Esophagus squamous epithelium (tissue), 5 donors: Measurements from ENCODE around the gene RAB15. TPM values are rescaled to one million over a fixed set of nuclear protein-coding genes. Genes with fewer than 3 reads are reported as not detected.

ENCODE experiments used
- DNase-seq: peaks from one replicate; lab custom pipeline; 2025; lab: John Stamatoyannopoulos, UW
- H3K27ac ChIP-seq, 4 donors: fragments of 200-600 bp; sonication (generic); one replicate each; pipeline ENCODE4 v1.5.1; 2016 to 2019; ENCODE audit warnings: mild to moderate bottlenecking in 1 of 4
- H3K27me3 ChIP-seq, 4 donors: fragments of 200-600 bp; sonication (generic); 1 replicate in 3 of 4; 2 replicates in 1 of 4; pipeline versions ENCODE4 v1.5.1 to v1.6.0; 2017 to 2021; ENCODE audit warnings: antibody characterized with exemption in 1 of 4
- H3K36me3 ChIP-seq, 3 donors: fragments of 200-600 bp; sonication (generic); one replicate each; pipeline ENCODE4 v1.5.1; 2016 to 2019
- H3K4me1 ChIP-seq, 3 donors: fragments of 200-600 bp; sonication (generic); one replicate each; pipeline ENCODE4 v1.5.1; 2017 to 2019
- H3K4me3 ChIP-seq, 4 donors: fragments of 200-600 bp; sonication (generic); 1 replicate in 3 of 4; 2 replicates in 1 of 4; pipeline ENCODE4 v1.5.1; 2016 to 2019; ENCODE audit warnings: mild to moderate bottlenecking in 2 of 4, moderate library complexity in 1 of 4
- H3K9me3 ChIP-seq, 3 donors: fragments of 200-600 bp; sonication (generic); one replicate each; pipeline ENCODE4 v1.5.1; 2016 to 2019
- CTCF ChIP-seq, 6 experiments: fragments of 450-650 bp in 4 of 6; fragments of 200-600 bp in 2 of 6; sonication (generic) in 2 of 6; IDR thresholded peaks; one replicate each; pipeline ENCODE4 v1.5.1; 2016 to 2019; ENCODE audit warnings: antibody characterized with exemption in 6 of 6, mild to moderate bottlenecking in 4 of 6, moderate library complexity in 4 of 6
- POLR2A ChIP-seq, 4 donors: fragments of 450-650 bp; IDR thresholded peaks; one replicate each; pipeline ENCODE4 v1.6.1; 2017; ENCODE audit warnings: antibody characterized with exemption in 4 of 4, mild to moderate bottlenecking in 4 of 4, moderate library complexity in 3 of 4
- WGBS, 2 donors: methylation state at CpG; one replicate each; pipeline ENCODE4 v1.1.5; 2018; 5-methylcytosine and 5-hydroxymethylcytosine counted together
- intact Hi-C: fragments of 100-400 bp; cut with DNase I; formaldehyde crosslinking; loops from one replicate; pipeline ENCODE4 v1.15.0; 2022
- total RNA-seq, 4 donors: library from RNA; depleted of rRNA; stranded (reverse); fragments of >200 nt; gene quantifications; one replicate each; pipeline ENCODE4 v1.1.0, GENCODE V29; 2016
- donor health status: DM: yes; HTN: yes; CAD: no.

Gene RAB15
- total RNA-seq, 4 donors from 2014 or later = 2.5 to 7.0 (median 5.2) TPM

DNA sequence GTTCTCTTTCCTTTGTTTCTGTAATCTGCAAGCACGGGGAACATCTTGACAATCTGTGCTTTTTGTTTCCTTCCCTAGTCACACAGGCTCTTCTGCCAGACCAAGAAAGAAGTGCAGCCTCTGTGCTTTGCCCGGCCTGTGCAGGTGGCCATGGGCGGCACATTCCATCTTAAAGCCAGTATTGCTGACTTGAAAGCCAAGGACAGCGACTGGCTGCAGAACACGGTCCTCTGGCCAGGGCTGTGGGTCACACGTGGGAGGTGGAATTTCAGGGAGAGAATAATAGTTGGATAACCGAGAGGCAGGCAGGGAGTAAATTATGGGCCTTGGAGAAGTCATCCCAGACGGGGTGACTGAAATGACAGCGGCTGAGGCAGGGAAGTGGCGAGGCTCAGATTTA, 39.4 kb upstream of the RAB15 start:
- Histone ChIP-seq H3K27ac (no peak overlapping the region), H3K27me3 (no peaks in the 10 kb centered on the region), H3K9me3 (no peaks in the 10 kb centered on the region), H3K36me3 (peaks cover 0 to 88% (median 0%) of the 10 kb centered on the region in 3 donors), H3K4me3 (no peak overlapping the region), H3K4me1 (peaks cover 0 to under 1% (median 0%) of the 10 kb centered on the region in 3 donors)
- DNase-seq = no peak
- intact Hi-C loops = no loop called here
- 83 to 92% methylated on average over 7 to 10 of the region's 10 CpGs for WGBS, 2 donors
- TF ChIP-seq POLR2A (IDR thresholded peaks at IDR 0.05) (no peak), CTCF (IDR thresholded peaks at IDR 0.05) (no peak)

DNA sequence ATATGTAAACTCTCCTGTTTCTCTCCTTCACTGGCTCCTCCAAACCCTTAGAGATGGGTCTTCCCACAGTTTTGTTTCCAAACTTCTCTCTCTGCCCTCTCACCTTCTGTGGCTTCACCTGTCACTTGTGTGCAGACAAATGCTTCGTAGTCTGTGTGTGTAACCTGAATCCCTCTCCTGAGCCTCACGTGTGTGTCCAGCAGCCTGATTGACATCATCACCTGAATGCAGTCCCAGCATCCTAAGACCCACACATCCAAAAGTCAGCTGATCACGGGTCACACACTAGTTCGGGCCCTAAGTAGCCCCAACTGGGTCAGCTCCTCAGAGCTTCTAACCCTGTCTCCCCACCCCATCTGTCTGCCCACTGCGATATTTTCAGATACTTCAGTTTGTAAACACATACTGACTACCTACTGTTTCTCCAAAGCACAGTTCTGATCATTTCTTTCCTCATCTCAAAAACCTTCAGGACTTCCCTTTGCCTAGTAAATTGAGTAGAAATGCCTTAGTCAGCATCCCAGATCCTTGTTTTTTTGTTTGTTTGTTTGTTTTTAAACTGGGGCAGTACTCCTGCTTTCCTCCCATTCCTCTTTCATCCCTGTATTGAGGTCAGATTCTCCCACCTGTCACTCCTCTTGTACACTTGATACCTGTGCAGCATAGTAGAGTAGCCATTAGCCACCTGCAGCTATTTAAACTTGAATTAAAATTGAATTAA, 38.2 kb upstream of the RAB15 start:
- intact Hi-C loops = no loop called here
- H3K4me1 ChIP-seq = peaks cover 0 to 12% (median 3%) of the 10 kb centered on the region in 3 donors
- no peak for DNase-seq
- H3K27ac ChIP-seq = no peak overlapping the region
- no peak overlapping the region for H3K4me3 ChIP-seq
- no peaks in the 10 kb centered on the region for H3K27me3 ChIP-seq
- H3K36me3 ChIP-seq = peaks cover 0 to 87% (median 0%) of the 10 kb centered on the region in 3 donors
- H3K9me3 ChIP-seq = no peaks in the 10 kb centered on the region
- 87 to 89% methylated on average over 5 of the region's 5 CpGs for WGBS, 2 donors
- TF ChIP-seq CTCF (IDR thresholded peaks at IDR 0.05) (no peak), POLR2A (IDR thresholded peaks at IDR 0.05) (no peak)

- intact Hi-C loops = no loop called here
- TF ChIP-seq POLR2A (IDR thresholded peaks at IDR 0.05) (no peak), CTCF (IDR thresholded peaks at IDR 0.05) (no peak)
- peaks cover 0 to 67% (median 0%) of the 10 kb centered on the region in 3 donors for H3K36me3 ChIP-seq
- H3K27ac ChIP-seq = no peak overlapping the region
- H3K4me3 ChIP-seq = no peak overlapping the region
- peaks cover 0 to 21% (median 3%) of the 10 kb centered on the region in 3 donors for H3K4me1 ChIP-seq
- WGBS, 2 donors = 90 to 100% methylated on average over 1 of the region's 1 CpG
- H3K9me3 ChIP-seq = no peaks in the 10 kb centered on the region
- no peak for DNase-seq
- no peaks in the 10 kb centered on the region for H3K27me3 ChIP-seq
Measured at GRCh38 chr14:65007202-65007601, 35.1 kb upstream of the RAB15 start.

DNA sequence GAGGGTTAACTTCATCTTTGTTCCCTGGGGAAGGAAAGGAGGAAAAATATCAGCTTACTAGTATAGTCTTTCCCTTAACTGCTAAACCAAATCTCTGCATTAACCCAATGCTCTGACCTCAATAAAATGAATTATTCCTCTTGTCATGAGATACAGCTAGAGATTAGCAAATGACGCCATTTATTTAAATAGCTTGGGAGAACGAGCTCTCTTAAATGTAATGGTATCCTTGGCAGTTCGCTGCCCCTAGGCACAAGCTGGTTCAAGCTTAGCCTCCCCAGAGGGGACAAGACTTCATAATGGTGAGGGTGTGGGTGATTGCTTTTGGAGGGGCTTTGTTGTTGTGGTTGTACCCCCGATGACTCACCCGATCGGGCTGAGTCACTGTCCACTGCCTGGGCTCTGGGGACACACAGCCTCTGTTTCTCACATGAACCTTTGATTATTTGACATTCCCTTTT, 34.2 kb upstream of the RAB15 start:
- peak overlapping the region in 3 of 4 donors; percentile 32 to 68 (median 62) for H3K27ac ChIP-seq
- H3K27me3 ChIP-seq = no peaks in the 10 kb centered on the region
- peaks cover 0 to 57% (median 0%) of the 10 kb centered on the region in 3 donors for H3K36me3 ChIP-seq
- no peaks in the 10 kb centered on the region for H3K9me3 ChIP-seq
- no peak overlapping the region for H3K4me3 ChIP-seq
- DNase-seq = no peak
- no peak for TF ChIP-seq CTCF (IDR thresholded peaks at IDR 0.05)
- no peak for TF ChIP-seq POLR2A (IDR thresholded peaks at IDR 0.05)
- H3K4me1 ChIP-seq = peaks cover 0 to 22% (median 3%) of the 10 kb centered on the region in 3 donors
- WGBS, 2 donors = 80 to 81% methylated on average over 5 to 6 of the region's 6 CpGs
- intact Hi-C loops = no loop called here

DNA sequence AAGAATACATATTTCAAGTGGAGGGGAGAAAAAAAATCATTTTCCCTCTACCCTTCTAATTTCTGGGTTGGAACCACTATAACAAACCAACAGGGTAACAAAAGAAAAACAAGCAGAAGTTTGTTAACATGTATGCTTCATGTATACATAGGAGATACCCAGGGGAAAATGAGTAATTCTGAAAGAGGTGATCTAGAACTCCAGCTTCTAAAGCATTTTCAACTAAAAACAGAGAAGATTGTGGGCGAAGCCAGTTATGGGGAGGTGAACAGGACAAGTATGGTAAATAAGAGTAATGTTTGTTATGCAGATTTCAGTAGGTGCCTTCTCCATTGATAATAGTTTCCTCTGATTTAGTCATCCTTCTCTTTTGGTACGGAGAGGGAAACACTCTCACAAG, 31.3 kb upstream of the RAB15 start:
- TF ChIP-seq CTCF (IDR thresholded peaks at IDR 0.05) (no peak), POLR2A (IDR thresholded peaks at IDR 0.05) (no peak)
- no peak for DNase-seq
- 78 to 82% methylated on average over 2 of the region's 2 CpGs for WGBS, 2 donors
- H3K9me3 ChIP-seq = no peaks in the 10 kb centered on the region
- no peak overlapping the region for H3K4me3 ChIP-seq
- peaks cover 4 to 43% (median 7%) of the 10 kb centered on the region in 3 donors for H3K4me1 ChIP-seq
- intact Hi-C loops = no loop called here
- no peaks in the 10 kb centered on the region for H3K27me3 ChIP-seq
- H3K36me3 ChIP-seq = peaks cover 0 to 28% (median 0%) of the 10 kb centered on the region in 3 donors
- H3K27ac ChIP-seq = peak overlapping the region in 1 of 4 donors; percentile 5
